ENCODE measurements around the gene KCTD4.
A peak's percentile ranks its signal among the peaks of the same experiment; 100 is the strongest.
"Not testable (repeated sequence)": the region's sequence is repeated elsewhere in the genome, so short reads cannot be mapped to it uniquely, and the experiment has no call there.

The KCTD4 gene

DNA sequence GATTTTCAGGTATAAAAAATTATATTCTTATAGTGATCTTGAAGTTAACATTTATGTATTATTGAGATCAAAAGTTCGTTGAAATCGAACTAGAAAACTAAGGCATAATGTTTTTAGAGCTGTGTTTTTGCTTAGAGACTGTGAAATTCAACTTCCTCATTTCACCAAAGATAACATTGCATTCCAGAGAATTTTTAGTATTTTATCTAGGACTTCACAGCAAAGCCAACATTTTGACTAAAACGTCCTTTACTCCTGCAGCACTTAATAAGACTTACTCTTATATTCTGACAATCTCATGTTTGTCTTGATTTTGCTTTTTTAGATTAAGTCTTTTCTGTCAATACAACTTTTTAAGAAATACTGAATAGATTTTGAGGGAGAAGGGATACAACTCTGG is 4.7 kb downstream of the KCTD4 start:
- H3K36me3 ChIP-seq: no peaks in the 10 kb centered on the region
- no peak for DNase-seq
- H3K27ac ChIP-seq: no peak overlapping the region
- no peaks in the 10 kb centered on the region for H3K9me3 ChIP-seq
- TF ChIP-seq, protein P1, sequence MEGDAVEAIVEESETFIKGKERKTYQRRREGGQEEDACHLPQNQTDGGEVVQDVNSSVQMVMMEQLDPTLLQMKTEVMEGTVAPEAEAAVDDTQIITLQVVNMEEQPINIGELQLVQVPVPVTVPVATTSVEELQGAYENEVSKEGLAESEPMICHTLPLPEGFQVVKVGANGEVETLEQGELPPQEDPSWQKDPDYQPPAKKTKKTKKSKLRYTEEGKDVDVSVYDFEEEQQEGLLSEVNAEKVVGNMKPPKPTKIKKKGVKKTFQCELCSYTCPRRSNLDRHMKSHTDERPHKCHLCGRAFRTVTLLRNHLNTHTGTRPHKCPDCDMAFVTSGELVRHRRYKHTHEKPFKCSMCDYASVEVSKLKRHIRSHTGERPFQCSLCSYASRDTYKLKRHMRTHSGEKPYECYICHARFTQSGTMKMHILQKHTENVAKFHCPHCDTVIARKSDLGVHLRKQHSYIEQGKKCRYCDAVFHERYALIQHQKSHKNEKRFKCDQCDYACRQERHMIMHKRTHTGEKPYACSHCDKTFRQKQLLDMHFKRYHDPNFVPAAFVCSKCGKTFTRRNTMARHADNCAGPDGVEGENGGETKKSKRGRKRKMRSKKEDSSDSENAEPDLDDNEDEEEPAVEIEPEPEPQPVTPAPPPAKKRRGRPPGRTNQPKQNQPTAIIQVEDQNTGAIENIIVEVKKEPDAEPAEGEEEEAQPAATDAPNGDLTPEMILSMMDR (IDR thresholded peaks at IDR 0.05): no peak
- no peak overlapping the region for H3K4me3 ChIP-seq
- no peaks in the 10 kb centered on the region for H3K27me3 ChIP-seq
- peaks cover 0 to 19% (median 1%) of the 10 kb centered on the region in 4 donors for H3K4me1 ChIP-seq
- intact Hi-C loops (cut with DNase I; ENCODE audit: low total_unique reads): no loop called here

DNA sequence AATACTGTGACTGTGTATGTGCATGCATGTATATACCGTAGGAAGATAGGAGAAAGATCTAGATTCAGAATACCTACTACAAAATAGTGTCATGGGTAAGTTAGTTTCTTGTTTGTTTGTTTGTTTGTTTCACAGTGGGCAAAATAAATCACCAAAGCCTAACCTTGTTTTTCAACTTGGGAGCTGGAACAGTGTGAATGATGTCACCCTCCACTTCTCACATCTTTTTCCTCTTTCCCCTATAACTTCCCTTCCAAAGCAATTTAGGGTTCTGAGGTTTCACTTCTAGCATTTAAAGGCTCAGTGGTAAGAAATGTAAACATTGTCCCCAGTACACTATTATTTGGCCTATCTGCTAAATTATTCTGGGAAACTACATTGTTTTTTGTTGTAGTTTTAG is 5.4 kb downstream of the KCTD4 start:
- peaks cover 0 to 19% (median 1%) of the 10 kb centered on the region in 4 donors for H3K4me1 ChIP-seq
- no peaks in the 10 kb centered on the region for H3K9me3 ChIP-seq
- H3K36me3 ChIP-seq: no peaks in the 10 kb centered on the region
- no peaks in the 10 kb centered on the region for H3K27me3 ChIP-seq
- intact Hi-C loops (cut with DNase I; ENCODE audit: low total_unique reads): no loop called here
- TF ChIP-seq, protein P1 (IDR thresholded peaks at IDR 0.05): no peak
- H3K27ac ChIP-seq: no peak overlapping the region
- DNase-seq: no peak
- H3K4me3 ChIP-seq: no peak overlapping the region

DNA sequence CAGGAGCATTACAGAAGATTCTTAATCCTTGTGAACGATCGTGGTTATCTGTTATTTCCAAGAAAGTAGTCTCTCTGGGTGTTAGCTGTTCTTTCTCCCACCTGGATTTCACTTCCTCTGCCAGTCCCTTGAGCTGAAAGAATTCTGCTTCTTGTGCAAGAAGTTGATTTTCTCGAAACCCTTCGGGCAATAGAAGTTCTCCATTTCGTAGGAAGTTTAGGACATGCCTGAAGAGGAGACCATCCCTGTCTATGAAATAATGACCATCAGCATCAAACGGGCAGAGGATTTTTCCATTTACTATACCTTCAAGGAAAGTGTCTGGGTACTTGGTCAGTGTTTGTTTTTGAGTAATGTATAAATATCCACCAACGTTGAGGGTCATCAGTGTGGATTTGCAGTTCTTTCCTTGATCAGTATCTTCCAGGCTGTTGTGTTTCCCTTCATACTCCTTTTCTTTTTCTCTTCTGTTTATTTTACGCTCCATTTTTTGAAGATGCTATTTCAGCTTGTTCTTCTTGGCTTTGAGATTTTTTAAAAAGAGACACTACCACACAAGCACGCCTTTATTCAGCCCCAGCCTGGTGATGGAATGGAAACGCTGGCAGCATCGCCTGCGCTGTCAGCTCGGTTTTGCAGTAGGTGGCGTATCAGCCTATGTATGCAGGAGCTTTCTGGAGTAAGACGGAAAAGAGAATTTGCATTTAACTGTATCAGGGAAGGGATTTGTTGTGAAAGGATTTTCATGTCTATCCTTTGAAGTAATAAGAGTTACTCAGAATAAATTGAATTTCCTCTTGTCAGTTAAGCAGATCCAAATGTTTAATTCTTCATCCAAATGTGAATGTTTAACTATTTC is 6.5 kb downstream of the KCTD4 start:
- no peaks in the 10 kb centered on the region for H3K27me3 ChIP-seq
- TF ChIP-seq, protein P1 (IDR thresholded peaks at IDR 0.05): peak in 1 of 2 experiments; percentile 27
- H3K9me3 ChIP-seq: no peaks in the 10 kb centered on the region
- H3K4me1 ChIP-seq: peaks cover 0 to 19% (median 1%) of the 10 kb centered on the region in 4 donors
- no peaks in the 10 kb centered on the region for H3K36me3 ChIP-seq
- H3K4me3 ChIP-seq: no peak overlapping the region
- peak in 1 of 2 donors; percentile 67 for DNase-seq
- intact Hi-C loops (cut with DNase I; ENCODE audit: low total_unique reads): no loop called here
- no peak overlapping the region for H3K27ac ChIP-seq

DNA sequence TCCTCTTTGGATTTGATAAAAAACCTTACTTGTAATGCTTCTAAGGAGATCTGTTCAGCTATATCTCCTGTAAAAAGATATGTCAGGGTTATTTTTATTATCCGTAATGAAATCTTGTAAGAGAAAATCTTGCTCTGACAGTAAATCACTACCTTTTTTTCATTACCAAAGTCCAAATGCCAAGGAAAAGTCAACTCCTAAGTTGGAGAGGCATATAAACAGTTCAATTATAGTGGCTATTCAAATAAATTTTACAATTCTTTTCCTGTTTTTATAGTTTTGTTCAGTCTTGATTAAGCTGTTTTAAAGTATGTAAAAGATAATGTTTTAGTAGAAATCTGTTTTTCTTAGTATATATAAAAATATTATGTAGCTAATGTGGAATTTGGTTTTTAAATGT is 9.0 kb downstream of the KCTD4 start:
- Histone ChIP-seq H3K4me1 (peaks cover 0 to 18% (median 1%) of the 10 kb centered on the region in 4 donors), H3K4me3 (no peak overlapping the region), H3K36me3 (no peaks in the 10 kb centered on the region), H3K9me3 (no peaks in the 10 kb centered on the region), H3K27ac (no peak overlapping the region), H3K27me3 (no peaks in the 10 kb centered on the region)
- DNase-seq: no peak
- intact Hi-C loops (cut with DNase I; ENCODE audit: low total_unique reads): no loop called here
- TF ChIP-seq, protein P1 (IDR thresholded peaks at IDR 0.05): no peak

DNA sequence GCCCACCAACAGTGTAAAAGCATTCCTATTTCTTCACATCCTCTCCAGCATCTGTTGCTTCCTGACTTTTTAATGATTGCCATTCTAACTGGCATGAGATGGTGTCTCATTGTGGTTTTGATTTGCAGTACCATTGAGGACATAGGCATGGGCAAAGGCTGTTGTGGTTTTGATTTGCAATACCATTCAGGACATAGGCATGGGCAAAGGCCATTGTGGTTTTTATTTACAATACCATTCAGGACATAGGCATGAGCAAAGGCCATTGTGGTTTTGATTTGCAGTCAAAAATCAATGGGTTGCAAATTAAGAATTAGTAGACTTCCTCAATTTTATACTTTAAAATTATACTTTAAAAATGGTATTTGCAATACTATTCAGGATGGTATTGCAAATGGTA is 11.3 kb downstream of the KCTD4 start:
- H3K4me3 ChIP-seq; H3K27me3 ChIP-seq; H3K9me3 ChIP-seq; DNase-seq; intact Hi-C loops (cut with DNase I; ENCODE audit: low total_unique reads); H3K4me1 ChIP-seq; H3K27ac ChIP-seq; H3K36me3 ChIP-seq: not testable (repeated sequence)

DNA sequence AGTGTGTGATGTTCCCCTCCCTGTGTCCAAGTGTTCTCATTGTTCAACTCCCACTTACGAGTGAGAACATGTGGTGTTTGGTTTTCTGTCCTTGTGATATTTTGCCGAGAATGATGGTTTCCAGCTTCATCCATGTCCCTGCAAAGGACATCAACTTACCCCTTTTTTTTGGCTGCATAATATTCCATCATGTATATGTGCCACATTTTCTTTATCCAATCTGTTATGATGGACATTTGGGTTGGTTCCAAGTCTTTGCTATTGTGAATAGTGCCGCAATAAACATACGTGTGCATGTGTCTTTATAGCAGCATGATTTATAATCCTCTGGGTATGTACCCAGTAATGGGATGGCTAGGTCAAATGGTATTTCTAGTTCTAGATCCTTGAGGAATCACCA is 11.8 kb downstream of the KCTD4 start:
- DNase-seq; H3K4me3 ChIP-seq; intact Hi-C loops (cut with DNase I; ENCODE audit: low total_unique reads); H3K9me3 ChIP-seq; H3K4me1 ChIP-seq; H3K27me3 ChIP-seq; H3K27ac ChIP-seq; H3K36me3 ChIP-seq: not testable (repeated sequence)
